ENCODE measurements around the gene SOX1. TPM values are rescaled to one million over a fixed set of nuclear protein-coding genes. Genes with fewer than 3 reads are reported as not detected.

Gene SOX1
- total RNA-seq, 1 experiment from 2014 or later, result not detected

GRCh38 chr13:112101360-112101930 lies 34.5 kb downstream of the SOX1 start:
- in situ Hi-C loops (cut with HindIII; ENCODE audit: low sequenced_read_pairs), result no loop called here
- DNase-seq (ENCODE audit: low spot score), result no peak

DNA sequence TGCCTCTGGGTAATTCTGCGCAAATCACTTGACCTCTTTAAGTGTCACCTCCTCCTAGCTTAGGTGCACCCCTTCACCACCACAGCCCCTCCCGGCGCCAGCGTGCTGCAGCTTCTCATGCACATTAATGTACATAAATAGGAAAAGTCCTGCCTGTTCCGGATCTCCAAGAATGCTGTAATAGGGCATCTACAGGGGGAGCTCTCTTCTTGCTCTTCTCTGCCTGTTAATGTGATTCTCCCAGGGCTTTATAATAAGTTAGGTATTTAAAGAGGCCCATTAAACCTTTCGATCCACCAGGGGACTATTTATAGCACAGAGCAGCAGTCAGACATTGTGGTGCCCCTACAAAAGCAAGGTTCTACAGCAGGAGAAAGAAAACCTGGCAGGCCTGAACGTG lies 35.3 kb downstream of the SOX1 start:
- in situ Hi-C loops (cut with HindIII; ENCODE audit: low sequenced_read_pairs), result no loop called here
- no peak for DNase-seq (ENCODE audit: low spot score)

DNA sequence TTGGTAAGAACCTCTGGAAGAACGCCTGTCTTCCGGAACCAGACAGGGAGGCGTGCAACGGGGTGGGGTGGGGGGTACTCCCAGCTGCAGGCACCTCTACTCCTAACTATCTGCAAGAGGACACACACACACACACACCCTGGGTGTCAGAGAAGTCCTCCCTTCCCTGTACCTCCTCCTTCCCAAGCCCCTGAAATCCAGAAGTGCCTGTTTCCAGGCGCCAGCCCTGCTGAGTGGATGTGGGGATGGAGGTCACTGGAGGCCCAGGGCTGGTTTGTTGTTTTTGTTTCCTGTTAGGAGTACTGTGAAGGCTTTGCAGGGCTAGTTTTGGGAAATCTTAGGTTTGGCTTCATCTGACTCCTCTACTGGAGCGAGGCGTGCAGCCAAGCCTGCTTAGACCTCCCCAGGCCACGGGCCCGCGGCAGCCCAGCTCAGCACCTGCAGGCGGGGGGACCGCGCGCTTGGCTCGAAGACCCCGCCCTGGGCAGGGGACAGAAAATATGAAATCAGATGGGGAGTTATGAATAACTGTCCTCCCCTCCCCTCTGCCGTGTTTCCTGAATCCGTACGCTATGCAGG lies 36.4 kb downstream of the SOX1 start:
- DNase-seq (ENCODE audit: low spot score), result no peak
- in situ Hi-C loops (cut with HindIII; ENCODE audit: low sequenced_read_pairs), result no loop called here

- peak; percentile 5 for DNase-seq (ENCODE audit: low spot score)
Measured at GRCh38 chr13:112103961-112104880, 37.3 kb downstream of the SOX1 start.

DNA sequence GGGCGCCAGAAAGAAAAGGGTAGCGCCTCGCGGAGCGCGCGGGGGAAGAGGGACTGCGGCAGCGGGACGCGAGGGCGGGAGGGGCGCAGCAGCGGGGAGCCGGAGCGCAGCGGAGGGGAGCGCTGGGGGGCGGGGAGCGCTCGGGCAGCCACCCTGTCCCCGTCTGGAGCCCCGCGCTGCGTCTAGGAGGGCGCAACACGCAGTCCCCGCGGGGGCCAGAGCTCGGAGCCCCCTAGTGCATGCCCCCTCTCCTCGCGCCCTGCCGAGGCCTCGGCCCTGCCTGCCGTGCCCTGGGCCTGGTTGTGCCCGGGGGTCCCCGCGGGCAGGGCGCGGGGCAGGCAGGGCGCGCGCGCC lies 37.9 kb downstream of the SOX1 start:
- DNase-seq (ENCODE audit: low spot score), result no peak
- in situ Hi-C loops (cut with HindIII; ENCODE audit: low sequenced_read_pairs), result no loop called here

More at GRCh38 chr13:112103961-112104880, 37.3 kb downstream of the SOX1 start:
- in situ Hi-C loops (cut with HindIII; ENCODE audit: low sequenced_read_pairs), result no loop called here

GRCh38 chr13:112105244-112105681 lies 38.3 kb downstream of the SOX1 start:
- in situ Hi-C loops (cut with HindIII; ENCODE audit: low sequenced_read_pairs), result no loop called here
- DNase-seq (ENCODE audit: low spot score), result no peak

DNA sequence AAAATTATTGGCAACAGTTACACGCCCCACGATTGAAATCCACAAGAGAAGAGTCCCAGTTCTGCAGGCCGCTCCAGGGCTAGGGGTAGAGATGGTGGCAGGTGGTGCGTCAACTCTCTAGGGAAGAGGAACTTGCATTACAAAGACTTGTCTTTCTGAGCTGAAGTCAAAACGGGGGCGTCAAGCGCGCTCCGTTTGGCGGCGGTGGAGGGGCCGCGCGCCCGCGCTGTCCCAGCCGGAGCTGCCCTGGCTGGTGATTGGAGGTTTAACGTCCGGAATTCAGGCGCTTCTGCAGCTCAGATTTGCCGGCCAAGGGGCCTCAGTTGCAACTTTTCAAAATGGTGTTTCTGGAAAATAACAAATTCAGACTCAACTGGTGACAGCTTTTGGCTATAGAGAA lies 38.9 kb downstream of the SOX1 start:
- in situ Hi-C loops (cut with HindIII; ENCODE audit: low sequenced_read_pairs), result no loop called here
- no peak for DNase-seq (ENCODE audit: low spot score)

GRCh38 chr13:112106478-112107141 lies 39.7 kb downstream of the SOX1 start:
- in situ Hi-C loops (cut with HindIII; ENCODE audit: low sequenced_read_pairs), result no loop called here
- DNase-seq (ENCODE audit: low spot score), result no peak

GRCh38 chr13:112107289-112107688 lies 40.3 kb downstream of the SOX1 start:
- in situ Hi-C loops (cut with HindIII; ENCODE audit: low sequenced_read_pairs), result no loop called here

DNA sequence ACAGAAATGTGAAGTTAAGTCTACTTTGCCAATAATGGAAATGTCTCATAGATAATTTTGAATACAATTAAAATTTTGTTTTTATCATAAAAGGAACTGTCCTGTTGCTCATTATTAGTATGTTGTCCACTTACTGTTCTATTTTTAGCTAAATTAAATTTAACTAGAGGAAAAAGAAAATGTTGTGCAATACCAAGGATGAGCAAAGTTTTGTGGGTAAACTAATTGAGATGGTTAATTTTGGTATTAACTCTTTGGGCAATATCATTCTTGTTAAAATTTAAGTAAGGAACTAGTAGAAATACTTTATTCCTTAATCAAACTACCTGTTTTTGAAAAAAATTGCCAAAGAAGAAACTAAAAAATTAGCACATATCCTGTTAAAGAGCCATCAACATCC lies 43.5 kb downstream of the SOX1 start:
- DNase-seq (ENCODE audit: low spot score), result no peak
- in situ Hi-C loops (cut with HindIII; ENCODE audit: low sequenced_read_pairs), result no loop called here

More at GRCh38 chr13:112107289-112107688, 40.3 kb downstream of the SOX1 start:
- no peak for DNase-seq (ENCODE audit: low spot score)

DNA sequence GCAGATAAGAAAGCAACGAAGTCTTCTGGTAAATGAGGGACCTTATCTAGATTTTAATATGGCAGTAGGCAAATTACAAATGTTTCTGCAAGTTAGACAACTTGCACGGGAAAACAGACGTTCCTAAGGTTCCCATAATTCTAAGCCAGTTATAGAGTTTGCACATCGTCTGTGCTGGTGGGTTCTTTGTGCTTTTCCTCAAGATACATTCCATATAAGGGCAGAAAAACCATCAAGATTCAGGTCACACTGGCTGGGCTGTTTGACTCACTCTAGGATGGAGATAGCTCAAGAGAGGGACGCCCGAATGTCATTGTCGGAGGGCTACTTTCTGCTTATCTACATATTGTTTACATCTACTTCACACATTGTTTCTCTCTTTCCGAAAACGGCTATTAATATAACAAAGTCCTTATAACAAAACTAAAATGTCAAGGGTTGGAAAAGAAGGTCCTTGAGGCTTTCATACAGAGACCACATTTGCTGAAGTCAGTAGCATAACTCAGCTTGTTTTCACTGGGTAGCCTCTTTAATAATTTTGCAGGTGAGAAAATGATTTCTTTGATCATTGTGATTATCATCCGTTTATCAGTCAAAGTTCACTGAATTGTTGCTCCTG lies 44.4 kb downstream of the SOX1 start:
- in situ Hi-C loops (cut with HindIII; ENCODE audit: low sequenced_read_pairs), result no loop called here

GRCh38 chr13:112112534-112113276 lies 45.8 kb downstream of the SOX1 start:
- DNase-seq (ENCODE audit: low spot score), result no peak
- in situ Hi-C loops (cut with HindIII; ENCODE audit: low sequenced_read_pairs), result no loop called here

More for the DNA sequence above, 44.4 kb downstream of the SOX1 start:
- no peak for DNase-seq (ENCODE audit: low spot score)

DNA sequence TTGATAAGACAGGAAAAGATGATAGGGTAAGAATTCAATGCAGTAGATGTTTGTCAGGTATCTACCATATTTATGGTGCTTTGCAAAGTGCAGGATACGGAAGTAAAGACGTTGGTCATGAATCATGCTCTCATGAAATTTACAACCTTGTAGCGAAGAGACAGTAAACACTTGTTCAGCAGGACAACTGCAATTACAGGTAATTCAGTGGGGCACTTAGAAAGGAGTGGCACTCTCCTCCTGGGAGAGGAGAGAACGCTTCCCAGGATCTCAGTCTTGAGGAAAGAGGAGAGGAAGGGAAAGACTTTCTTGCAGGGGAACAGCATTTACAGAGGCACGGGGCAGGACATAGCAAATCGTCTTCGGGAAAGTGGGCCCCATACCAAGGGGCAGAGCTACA lies 46.4 kb downstream of the SOX1 start:
- in situ Hi-C loops (cut with HindIII; ENCODE audit: low sequenced_read_pairs), result no loop called here
- DNase-seq (ENCODE audit: low spot score), result no peak

DNA sequence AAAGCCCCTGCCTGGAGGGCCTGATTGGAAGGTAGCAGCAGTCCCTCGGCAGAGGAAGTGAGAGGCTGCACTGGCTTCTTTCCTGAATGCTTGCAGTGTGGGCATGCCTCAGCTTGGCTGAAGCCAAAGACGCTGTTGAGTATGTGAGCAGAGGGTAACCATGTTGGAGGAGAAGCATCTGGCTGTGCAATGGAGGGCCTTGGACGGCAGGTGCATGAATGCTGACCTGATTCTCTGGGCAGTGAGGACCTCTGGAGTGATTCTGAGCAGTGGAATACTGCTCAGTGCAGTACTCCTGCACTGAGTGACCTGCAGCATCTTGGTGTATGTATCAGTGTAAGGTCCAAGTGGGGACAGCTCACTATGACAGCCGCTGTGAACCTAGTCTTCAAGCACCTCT lies 46.9 kb downstream of the SOX1 start:
- DNase-seq (ENCODE audit: low spot score), result no peak
- in situ Hi-C loops (cut with HindIII; ENCODE audit: low sequenced_read_pairs), result no loop called here

- no peak for DNase-seq (ENCODE audit: low spot score)
- in situ Hi-C loops (cut with HindIII; ENCODE audit: low sequenced_read_pairs), result no loop called here
Measured at GRCh38 chr13:112114391-112114790, 47.4 kb downstream of the SOX1 start.

- no peak for DNase-seq (ENCODE audit: low spot score)
- in situ Hi-C loops (cut with HindIII; ENCODE audit: low sequenced_read_pairs), result no loop called here
Measured at GRCh38 chr13:112115403-112116091, 48.6 kb downstream of the SOX1 start.

DNA sequence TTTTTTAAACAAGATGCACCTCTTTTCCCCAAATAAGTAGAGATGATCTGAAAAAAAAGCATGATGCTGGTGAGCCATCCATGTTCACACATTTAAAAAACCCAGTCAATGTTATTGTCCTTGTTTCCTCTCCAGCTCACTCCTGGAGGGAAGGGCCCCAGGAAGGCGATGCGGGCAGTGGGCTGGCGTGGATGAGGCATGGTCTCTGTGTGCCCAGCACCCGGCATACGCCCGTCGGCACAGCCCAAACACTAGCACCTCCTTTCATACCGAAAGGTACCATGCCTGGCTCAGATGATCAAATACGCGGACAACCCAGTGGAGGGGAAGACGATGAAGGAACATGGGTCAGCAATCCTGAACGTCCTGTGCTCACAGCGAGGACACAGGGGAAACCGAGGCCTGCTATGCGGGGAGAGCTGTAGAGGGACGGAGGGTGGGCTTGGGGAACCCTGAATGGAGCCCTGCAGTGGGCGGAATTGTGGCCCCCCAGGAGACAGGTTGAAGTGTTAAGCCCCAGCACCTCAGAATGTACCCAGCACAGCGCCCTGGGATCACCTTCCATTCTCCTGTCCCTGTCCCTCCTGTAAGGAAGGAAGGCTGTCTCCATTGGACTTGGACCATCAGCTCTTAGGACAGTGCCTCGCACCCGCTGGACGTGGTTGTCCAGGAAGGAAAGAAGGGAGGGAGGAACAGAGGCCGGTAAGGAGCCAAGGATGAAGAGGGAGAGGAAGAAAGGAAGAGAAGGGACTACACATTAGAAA lies 49.4 kb downstream of the SOX1 start:
- in situ Hi-C loops (cut with HindIII; ENCODE audit: low sequenced_read_pairs), result no loop called here
- DNase-seq (ENCODE audit: low spot score), result no peak

Data from G401 (cell line).